B cell (primary cell): ENCODE measurements around the gene GDF11. TPM values are rescaled to one million over a fixed set of nuclear protein-coding genes. Genes with fewer than 3 reads are reported as not detected.

Experiments used
- ATAC-seq: fragments of 200-7000 bp; cut with Tn5 transposase; one replicate; pipeline ENCODE4 v1.10.0; 2021; ENCODE audit warnings: low read depth, mild to moderate bottlenecking, moderate number of reproducible peaks, moderate library complexity
- CTCF ChIA-PET: fragments of 350-600 bp; sonication (Branson Sonifier 250); formaldehyde crosslinking; loops from one replicate; lab custom pipeline; 2021; ENCODE audit warnings: antibody characterized with exemption, inconsistent platforms; lab: Charles Lee
- POLR2A ChIA-PET: fragments of 350-600 bp; sonication (Branson Sonifier 250); formaldehyde crosslinking; loops from one replicate; lab custom pipeline; 2021; ENCODE audit warnings: antibody characterized with exemption; lab: Charles Lee
- DNase-seq: peaks from one replicate; pipeline ENCODE4 v3.0.0; 2013
- H2AFZ ChIP-seq: 2 replicates; pipeline ENCODE4 v1.6.1; 2012; ENCODE audit warnings: mild to moderate bottlenecking, low read depth, low read length; ENCODE audit not compliant: insufficient read depth, poor library complexity, severe bottlenecking
- H3K27ac ChIP-seq, 2 donors: 1 replicate in 1 of 2; 2 replicates in 1 of 2; pipeline ENCODE4 v1.5.1; 2012 to 2013; ENCODE audit warnings: low read length in 2 of 2, mild to moderate bottlenecking in 2 of 2, moderate library complexity in 1 of 2
- H3K27me3 ChIP-seq, 4 experiments: fragments of 200-600 bp in 1 of 4; sonication (generic) in 1 of 4; replicated peaks in 1 of 4; 1 replicate in 2 of 4; 2 replicates in 2 of 4; pipeline versions ENCODE4 v1.6.1 to v1.7.0; 2013 to 2016; ENCODE audit warnings: low read length in 3 of 4, mild to moderate bottlenecking in 2 of 4, mixed read lengths in 1 of 4, moderate library complexity in 1 of 4; ENCODE audit not compliant: insufficient read depth in 4 of 4, control insufficient read depth in 3 of 4; ENCODE audit errors: control extremely low read depth in 1 of 4
- H3K36me3 ChIP-seq, 2 experiments: replicated peaks in 1 of 2; 1 replicate in 1 of 2; 2 replicates in 1 of 2; pipeline versions ENCODE4 v1.6.1 to v1.7.1; 2013; ENCODE audit warnings: low read length in 1 of 2; ENCODE audit not compliant: insufficient read depth in 2 of 2, control insufficient read depth in 1 of 2; ENCODE audit errors: control extremely low read depth in 1 of 2, extremely low read depth in 1 of 2
- H3K4me1 ChIP-seq, 2 donors: fragments of 200-600 bp in 1 of 2; sonication (generic) in 1 of 2; 1 replicate in 1 of 2; 2 replicates in 1 of 2; pipeline versions ENCODE4 v1.5.1 to v1.6.1; 2013 to 2017; ENCODE audit warnings: low read length in 2 of 2; ENCODE audit not compliant: control insufficient read depth in 2 of 2, insufficient read depth in 2 of 2
- H3K4me2 ChIP-seq: replicated peaks from 2 replicates; pipeline ENCODE3; 2012; ENCODE audit warnings: mild to moderate bottlenecking, low read depth, low read length; ENCODE audit not compliant: poor library complexity, severe bottlenecking
- H3K4me3 ChIP-seq, 5 experiments: fragments of 200-600 bp in 1 of 5; sonication (generic) in 1 of 5; 1 replicate in 3 of 5; 2 replicates in 2 of 5; pipeline versions ENCODE4 v1.5.1 to v1.7.0; 2011 to 2016; ENCODE audit warnings: low read length in 4 of 5, mild to moderate bottlenecking in 4 of 5, low read depth in 2 of 5, control low read depth in 1 of 5, moderate library complexity in 1 of 5; ENCODE audit not compliant: insufficient read depth in 1 of 5; ENCODE audit errors: control extremely low read depth in 1 of 5, extremely low read depth in 1 of 5
- H3K79me2 ChIP-seq: fragments of 200-600 bp; sonication (generic); one replicate; pipeline ENCODE4 v1.6.0; 2016; ENCODE audit warnings: low read length; ENCODE audit not compliant: control insufficient read depth, insufficient read depth
- H3K9ac ChIP-seq: fragments of 200-600 bp; sonication (generic); 2 replicates; pipeline ENCODE4 v1.6.1; 2017; ENCODE audit warnings: mild to moderate bottlenecking, low read length, moderate library complexity
- H3K9me3 ChIP-seq, 3 donors: one replicate each; pipeline versions ENCODE4 v1.6.1 to v1.7.1; 2013; ENCODE audit warnings: low read length in 2 of 3; ENCODE audit not compliant: control insufficient read depth in 2 of 3, insufficient read depth in 1 of 3; ENCODE audit errors: control extremely low read depth in 1 of 3
- H4K20me1 ChIP-seq: 2 replicates; pipeline ENCODE4 v1.6.0; 2012; ENCODE audit warnings: mild to moderate bottlenecking, low read length; ENCODE audit not compliant: insufficient read depth, control insufficient read depth, poor library complexity, severe bottlenecking
- H3K27ac Mint-ChIP-seq: one replicate; pipeline ENCODE4 v1.8.0; 2021; ENCODE audit warnings: mixed read lengths
- H3K27me3 Mint-ChIP-seq: one replicate; pipeline ENCODE4 v1.8.0; 2021; ENCODE audit warnings: mixed read lengths
- H3K4me1 Mint-ChIP-seq: one replicate; pipeline ENCODE4 v1.8.0; 2021; ENCODE audit warnings: mixed read lengths
- H3K4me3 Mint-ChIP-seq: one replicate; pipeline ENCODE4 v1.8.0; 2021; ENCODE audit warnings: mixed read lengths
- H3K9me3 Mint-ChIP-seq: one replicate; pipeline ENCODE4 v1.8.0; 2022; ENCODE audit warnings: mixed read lengths; ENCODE audit not compliant: insufficient read depth
- EZH2 ChIP-seq: IDR thresholded peaks from 2 replicates; pipeline ENCODE4 v1.6.1; 2012; ENCODE audit warnings: borderline replicate concordance, low read depth, mild to moderate bottlenecking, moderate library complexity, low read length; ENCODE audit not compliant: insufficient read depth, poor library complexity, severe bottlenecking
- WGBS: methylation state at CpG from one replicate; pipeline ENCODE4 v1.1.5; 2013; ENCODE audit warnings: missing lambda C conversion rate; ENCODE audit not compliant: insufficient coverage; 5-methylcytosine and 5-hydroxymethylcytosine counted together
- intact Hi-C: fragments of 100-400 bp; cut with micrococcal nuclease; formaldehyde crosslinking; loops from one replicate; pipeline ENCODE4 v1.10.0; 2022
- polyA plus RNA-seq: library from polyadenylated mRNA; depleted of rRNA; stranded (reverse); fragments of >200 nt; gene quantifications from 2 replicates; pipeline ENCODE4 v1.2.3, GENCODE V29; 2012
- total RNA-seq, 2 donors: library from RNA; stranded (reverse); fragments of 120-200 nt in 1 of 2; gene quantifications; 1 replicate in 1 of 2; 2 replicates in 1 of 2; pipeline versions ENCODE4 v1.2.3 to v1.2.4, GENCODE V29; 2013 to 2022
- TF ChIP-seq, protein P1 (sequence below): fragments of 200-600 bp; IDR thresholded peaks from one replicate; pipeline ENCODE4 v1.8.0; 2022; ENCODE audit warnings: antibody characterized with exemption, mild to moderate bottlenecking

Gene GDF11
- total and polyA plus RNA-seq, 2 donors (not counting 1 experiment from before 2014, with no cell fraction given), result 4.4 to 11.3 TPM

- no peak overlapping the region for H3K4me2 ChIP-seq
- DNase-seq (no peak), ATAC-seq (no peak)
- no peaks in the 10 kb centered on the region for H3K9me3 ChIP-seq
- Mint-ChIP-seq H3K27ac (no peak overlapping the region), H3K27me3 (no peaks in the 10 kb centered on the region), H3K4me1 (no peaks in the 10 kb centered on the region), H3K4me3 (no peak overlapping the region), H3K9me3 (no peaks in the 10 kb centered on the region)
- ChIA-PET CTCF (no interaction called here), POLR2A (no interaction called here)
- H3K27ac ChIP-seq, result no peak overlapping the region
- intact Hi-C loops, result no loop called here
- 95% methylated on average over 6 of the region's 6 CpGs for WGBS
- no peak overlapping the region for H3K9ac ChIP-seq
- H3K27me3 ChIP-seq, result no peaks in the 10 kb centered on the region
- TF ChIP-seq, protein P1, sequence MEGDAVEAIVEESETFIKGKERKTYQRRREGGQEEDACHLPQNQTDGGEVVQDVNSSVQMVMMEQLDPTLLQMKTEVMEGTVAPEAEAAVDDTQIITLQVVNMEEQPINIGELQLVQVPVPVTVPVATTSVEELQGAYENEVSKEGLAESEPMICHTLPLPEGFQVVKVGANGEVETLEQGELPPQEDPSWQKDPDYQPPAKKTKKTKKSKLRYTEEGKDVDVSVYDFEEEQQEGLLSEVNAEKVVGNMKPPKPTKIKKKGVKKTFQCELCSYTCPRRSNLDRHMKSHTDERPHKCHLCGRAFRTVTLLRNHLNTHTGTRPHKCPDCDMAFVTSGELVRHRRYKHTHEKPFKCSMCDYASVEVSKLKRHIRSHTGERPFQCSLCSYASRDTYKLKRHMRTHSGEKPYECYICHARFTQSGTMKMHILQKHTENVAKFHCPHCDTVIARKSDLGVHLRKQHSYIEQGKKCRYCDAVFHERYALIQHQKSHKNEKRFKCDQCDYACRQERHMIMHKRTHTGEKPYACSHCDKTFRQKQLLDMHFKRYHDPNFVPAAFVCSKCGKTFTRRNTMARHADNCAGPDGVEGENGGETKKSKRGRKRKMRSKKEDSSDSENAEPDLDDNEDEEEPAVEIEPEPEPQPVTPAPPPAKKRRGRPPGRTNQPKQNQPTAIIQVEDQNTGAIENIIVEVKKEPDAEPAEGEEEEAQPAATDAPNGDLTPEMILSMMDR, result no peak
- no peak for TF ChIP-seq EZH2
- H2AFZ ChIP-seq, result no peak overlapping the region
- peaks cover 5 to 49% of the 10 kb centered on the region in 2 experiments for H3K36me3 ChIP-seq
- H4K20me1 ChIP-seq, result peaks cover 18% of the 10 kb centered on the region
- H3K79me2 ChIP-seq, result peaks cover 28% of the 10 kb centered on the region
- no peaks in the 10 kb centered on the region for H3K4me1 ChIP-seq
- H3K4me3 ChIP-seq, result no peak overlapping the region
Measured at GRCh38 chr12:55771736-55772135, 28.8 kb downstream of the GDF11 start.

- H3K4me2 ChIP-seq, result no peak overlapping the region
- Mint-ChIP-seq H3K27me3 (no peaks in the 10 kb centered on the region), H3K4me1 (no peaks in the 10 kb centered on the region), H3K9me3 (no peaks in the 10 kb centered on the region), H3K4me3 (no peak overlapping the region), H3K27ac (no peak overlapping the region)
- H3K27me3 ChIP-seq, result no peaks in the 10 kb centered on the region
- peaks cover 20% of the 10 kb centered on the region for H3K79me2 ChIP-seq
- no peak overlapping the region for H3K27ac ChIP-seq
- 100% methylated on average over 1 of the region's 3 CpGs for WGBS
- H4K20me1 ChIP-seq, result peaks cover 7% of the 10 kb centered on the region
- ChIA-PET POLR2A (no interaction called here), CTCF (no interaction called here)
- no peak overlapping the region for H3K4me3 ChIP-seq
- no peak overlapping the region for H2AFZ ChIP-seq
- no peaks in the 10 kb centered on the region for H3K9me3 ChIP-seq
- TF ChIP-seq, protein P1, result no peak
- TF ChIP-seq EZH2, result no peak
- peaks cover 18 to 49% of the 10 kb centered on the region in 2 experiments for H3K36me3 ChIP-seq
- intact Hi-C loops, result no loop called here
- no peak overlapping the region for H3K9ac ChIP-seq
- H3K4me1 ChIP-seq, result no peaks in the 10 kb centered on the region
- DNase-seq (no peak), ATAC-seq (no peak)
Measured at GRCh38 chr12:55777856-55778255, 34.9 kb downstream of the GDF11 start.
